GM19468 (cell line): ENCODE results near the gene LRRIQ3.
"Not testable (repeated sequence)": the region's sequence is repeated elsewhere in the genome, so short reads cannot be mapped to it uniquely, and the experiment has no call there.

Source experiments
- ATAC-seq: cut with Tn5 transposase; IDR thresholded peaks from one replicate; pipeline ENCODE4 v1.9.1; 2021; ENCODE audit warnings: mild to moderate bottlenecking, moderate library complexity, moderate number of reproducible peaks; ENCODE audit not compliant: unreplicated experiment; ENCODE audit errors: extremely low read depth

The LRRIQ3 gene

GRCh38 chr1:74117370-74117769 is 80.6 kb downstream of the LRRIQ3 start:
- not testable (repeated sequence) for ATAC-seq

- no peak for ATAC-seq
These were observed 84.6 kb downstream of the LRRIQ3 start for GRCh38 chr1:74113333-74113732.

GRCh38 chr1:74107394-74107793 is 90.6 kb downstream of the LRRIQ3 start:
- no peak for ATAC-seq

- no peak for ATAC-seq
These were observed 106.6 kb downstream of the LRRIQ3 start for GRCh38 chr1:74091371-74091770.

GRCh38 chr1:74083128-74083527 is 114.8 kb downstream of the LRRIQ3 start:
- ATAC-seq: no peak

GRCh38 chr1:74065081-74065480 is 132.9 kb downstream of the LRRIQ3 start:
- ATAC-seq: no peak

- no peak for ATAC-seq
These were observed 140.3 kb downstream of the LRRIQ3 start for GRCh38 chr1:74057719-74058118.

GRCh38 chr1:74053407-74053806 is 144.6 kb downstream of the LRRIQ3 start:
- ATAC-seq: no peak

- ATAC-seq: no peak
These were observed 147.6 kb downstream of the LRRIQ3 start for GRCh38 chr1:74050386-74050785.

- ATAC-seq: no peak
These were observed 159.9 kb downstream of the LRRIQ3 start for GRCh38 chr1:74038042-74038441.

GRCh38 chr1:74012583-74012982 is 185.4 kb downstream of the LRRIQ3 start:
- no peak for ATAC-seq

- ATAC-seq: no peak
These were observed 186.2 kb downstream of the LRRIQ3 start for GRCh38 chr1:74011736-74012135.

GRCh38 chr1:74010206-74010605 is 187.8 kb downstream of the LRRIQ3 start:
- no peak for ATAC-seq

GRCh38 chr1:74005533-74005932 is 192.4 kb downstream of the LRRIQ3 start:
- ATAC-seq: no peak

GRCh38 chr1:74003806-74004205 is 194.2 kb downstream of the LRRIQ3 start:
- no peak for ATAC-seq

- ATAC-seq: peak; percentile 38
These were observed 199.5 kb downstream of the LRRIQ3 start for GRCh38 chr1:73998348-73998959.

GRCh38 chr1:73980324-73981040 is 217.5 kb downstream of the LRRIQ3 start:
- no peak for ATAC-seq

- no peak for ATAC-seq
These were observed 218.3 kb downstream of the LRRIQ3 start for GRCh38 chr1:73979684-73980083.

GRCh38 chr1:73978964-73979363 is 219.0 kb downstream of the LRRIQ3 start:
- no peak for ATAC-seq
